Adrenal gland (tissue), 12 donors: Measurements from ENCODE around the gene RPL7A. TPM values are rescaled to one million over a fixed set of nuclear protein-coding genes. Genes with fewer than 3 reads are reported as not detected.

Experiments
- DNase-seq, 7 donors: peaks; one replicate each; pipeline ENCODE4 v3.0.0-alpha.2; 2019 to 2020
- H3K27ac ChIP-seq, 5 donors: fragments of 200-600 bp; sonication (generic) in 4 of 5; 1 replicate in 3 of 5; 2 replicates in 2 of 5; pipeline versions ENCODE4 v1.5.1 to v1.8.0; 2016 to 2020; ENCODE audit warnings: mild to moderate bottlenecking in 1 of 5
- H3K27me3 ChIP-seq: fragments of 200-600 bp; 2 replicates; pipeline ENCODE4 v1.8.0; 2021
- H3K36me3 ChIP-seq, 2 donors: fragments of 200-600 bp; replicated peaks in 1 of 2; 1 replicate in 1 of 2; 2 replicates in 1 of 2; pipeline versions ENCODE4 v1.5.1 to v1.8.0; 2018 to 2022
- H3K4me1 ChIP-seq, 2 donors: fragments of 200-600 bp; replicated peaks in 1 of 2; 1 replicate in 1 of 2; 2 replicates in 1 of 2; pipeline versions ENCODE4 v1.5.1 to v1.8.0; 2018 to 2021
- H3K4me3 ChIP-seq, 4 donors: fragments of 200-600 bp; sonication (generic) in 3 of 4; one replicate each; pipeline ENCODE4 v1.5.1; 2016 to 2018
- H3K9me3 ChIP-seq, 3 donors: fragments of 200-600 bp; sonication (generic) in 1 of 3; replicated peaks in 1 of 3; 1 replicate in 2 of 3; 2 replicates in 1 of 3; pipeline versions ENCODE4 v1.5.1 to v1.8.0; 2016 to 2021
- CTCF ChIP-seq, 6 experiments: fragments of 450-650 bp in 4 of 6; fragments of 200-600 bp in 2 of 6; sonication (generic) in 1 of 6; IDR thresholded peaks; 1 replicate in 5 of 6; 2 replicates in 1 of 6; pipeline versions ENCODE4 v1.5.1 to v1.8.0; 2016 to 2021; ENCODE audit warnings: antibody characterized with exemption in 6 of 6, mild to moderate bottlenecking in 2 of 6, moderate library complexity in 1 of 6
- POLR2A ChIP-seq, 2 donors: fragments of 450-650 bp; IDR thresholded peaks; one replicate each; pipeline ENCODE4 v1.6.1; 2017; ENCODE audit warnings: antibody characterized with exemption in 2 of 2, mild to moderate bottlenecking in 2 of 2, moderate library complexity in 1 of 2
- WGBS, 4 donors: extraction: QIAGEN DNeasy Blood & Tissue Kit in 2 of 4; methylation state at CpG; one replicate each; pipeline versions ENCODE4 v1.1.5 to v1.1.7; 2013 to 2017; 5-methylcytosine and 5-hydroxymethylcytosine counted together
- intact Hi-C, 2 donors: fragments of 100-400 bp; cut with DNase I; formaldehyde crosslinking; loops; one replicate each; pipeline versions ENCODE4 v1.14.1 to v1.15.0; 2022 to 2023
- polyA plus RNA-seq, 3 donors: library from polyadenylated mRNA; stranded (reverse); fragments of 200-250 nt in 2 of 3; fragments of 350-450 nt in 1 of 3; fragmentation: Illumina TruSeq in 1 of 3; extraction: RNeasy Lipid Tissue Mini Kit (QIAGEN cat#74804) in 1 of 3; gene quantifications; one replicate each; pipeline ENCODE4 v1.2.3, GENCODE V29; 2013 to 2014
- total RNA-seq, 9 donors: library from RNA; depleted of rRNA in 4 of 9; stranded (reverse); fragments of >200 nt in 4 of 9; fragments of 120-200 nt in 1 of 9; fragmentation: NEBNext Ultra II Directional in 1 of 9; extraction: Animal tissue kit (Norgen Biotek cat#: 25700) in 1 of 9; gene quantifications; one replicate each; pipeline versions ENCODE4 v1.1.0 to v1.2.4, GENCODE V29; 2013 to 2023
- donor health status: healthy with polysubstance abuse.
- donor health status: Bipolar disorder and iron deficiency.
- donor health status: DM: yes; HTN: yes; CAD: no.
- donor health status: DM: no; HTN: no; CAD: no.
- donor health status: DM: no; HTN: no; CAD: no.
- donor health status: DM: yes; HTN: yes; CAD: no.

RPL7A gene
- total and polyA plus RNA-seq, 12 donors: 1,875 to 3,598 (median 2,406) TPM

GRCh38 chr9:133349965-133350616, 2.1 kb downstream of the RPL7A start:
- Histone ChIP-seq H3K9me3 (no peaks in the 10 kb centered on the region), H3K36me3 (peaks cover 0 to 50% of the 10 kb centered on the region in 2 donors), H3K27me3 (no peaks in the 10 kb centered on the region), H3K4me1 (peaks cover 14 to 31% of the 10 kb centered on the region in 2 donors), H3K4me3 (no peak overlapping the region), H3K27ac (peak overlapping the region in 3 of 5 donors; percentile 2 to 38 (median 26))
- intact Hi-C loops: loop anchor here (10.0 kb wide), 1 partner anchor 135 kb away; no protein-coding TSS in a partner anchor
- DNase-seq: no peak
- 56 to 72% (median 61%) methylated on average over 14 to 15 of the region's 15 CpGs for WGBS, 4 donors
- no peak for TF ChIP-seq CTCF (IDR thresholded peaks at IDR 0.05)
- no peak for TF ChIP-seq POLR2A (IDR thresholded peaks at IDR 0.05)

DNA sequence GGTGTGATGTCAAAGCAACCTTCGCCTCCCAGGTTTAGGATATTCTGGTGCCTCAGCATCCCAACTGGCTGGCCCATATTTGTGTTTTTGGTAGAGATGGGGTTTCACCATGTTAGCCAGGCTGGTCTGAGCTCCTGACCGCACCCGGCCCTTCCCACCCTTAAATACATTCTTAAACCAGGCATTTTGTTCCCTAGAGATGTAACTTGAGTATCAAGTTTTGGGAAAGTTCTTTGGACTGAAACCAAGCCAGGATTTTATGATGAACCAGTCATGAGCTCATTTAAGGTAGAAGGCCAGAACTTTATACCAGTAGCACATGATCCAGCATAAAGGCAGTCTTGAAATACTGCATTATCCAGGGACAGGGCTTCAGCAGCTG, 3.5 kb downstream of the RPL7A start:
- no peaks in the 10 kb centered on the region for H3K27me3 ChIP-seq
- H3K9me3 ChIP-seq: no peaks in the 10 kb centered on the region
- no peak for DNase-seq
- 87 to 94% (median 89%) methylated on average over 3 of the region's 3 CpGs for WGBS, 4 donors
- H3K4me3 ChIP-seq: no peak overlapping the region
- TF ChIP-seq CTCF (IDR thresholded peaks at IDR 0.05): no peak
- no peak for TF ChIP-seq POLR2A (IDR thresholded peaks at IDR 0.05)
- H3K27ac ChIP-seq: peak overlapping the region in 1 of 5 donors; percentile 24
- intact Hi-C loops: loop anchor here (10.0 kb wide), 1 partner anchor 133 kb away; no protein-coding TSS in a partner anchor
- H3K4me1 ChIP-seq: peaks cover 15 to 33% of the 10 kb centered on the region in 2 donors
- H3K36me3 ChIP-seq: peaks cover 0 to 44% of the 10 kb centered on the region in 2 donors

GRCh38 chr9:133351908-133352634, 4.1 kb downstream of the RPL7A start:
- H3K4me1 ChIP-seq: peaks cover 18 to 31% of the 10 kb centered on the region in 2 donors

More at GRCh38 chr9:133351908-133352634, 4.1 kb downstream of the RPL7A start:
- peak overlapping the region in 1 of 5 donors; percentile 24 for H3K27ac ChIP-seq
- H3K9me3 ChIP-seq: no peaks in the 10 kb centered on the region
- no peak overlapping the region for H3K4me3 ChIP-seq
- no peak for TF ChIP-seq POLR2A (IDR thresholded peaks at IDR 0.05)
- TF ChIP-seq CTCF (IDR thresholded peaks at IDR 0.05): peak; percentile 16 to 52 (median 40)
- DNase-seq: peak in 6 of 7 donors; percentile 48 to 76 (median 58)
- WGBS, 4 donors: 78 to 90% (median 79%) methylated on average over 13 to 14 of the region's 14 CpGs
- H3K36me3 ChIP-seq: peaks cover 0 to 44% of the 10 kb centered on the region in 2 donors
- H3K27me3 ChIP-seq: no peaks in the 10 kb centered on the region
- intact Hi-C loops: loop anchor here (10.0 kb wide), 1 partner anchor 133 kb away; no protein-coding TSS in a partner anchor
